ENCODE results near the gene VSIG10L2.

Gene VSIG10L2

DNA sequence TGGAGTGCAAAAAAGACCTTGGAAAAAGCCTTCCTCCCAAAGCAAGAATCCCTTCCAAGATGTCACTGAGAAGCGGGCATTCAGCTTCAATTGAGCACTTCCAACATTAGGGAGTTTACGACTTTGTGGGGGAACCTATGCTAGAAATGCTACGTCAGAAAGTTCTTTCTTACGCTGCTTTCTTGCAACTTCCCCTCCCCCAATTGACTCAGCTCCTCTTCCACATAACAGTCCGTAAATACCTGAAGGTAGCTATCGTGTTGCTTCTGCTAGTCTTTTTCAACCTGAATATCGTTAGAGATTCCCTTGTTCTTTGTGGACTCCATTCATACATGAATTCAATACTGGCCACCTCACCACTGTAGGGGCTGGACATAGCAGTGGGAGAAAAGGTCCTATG lies 47.0 kb downstream of the VSIG10L2 start:
- no peak for DNase-seq (ENCODE audit: low read depth)
- no peak overlapping the region for H3K4me3 ChIP-seq (ENCODE audit: low read depth, low read length)

GRCh38 chr11:125994509-125994908 lies 48.7 kb downstream of the VSIG10L2 start:
- no peak for DNase-seq (ENCODE audit: low read depth)

DNA sequence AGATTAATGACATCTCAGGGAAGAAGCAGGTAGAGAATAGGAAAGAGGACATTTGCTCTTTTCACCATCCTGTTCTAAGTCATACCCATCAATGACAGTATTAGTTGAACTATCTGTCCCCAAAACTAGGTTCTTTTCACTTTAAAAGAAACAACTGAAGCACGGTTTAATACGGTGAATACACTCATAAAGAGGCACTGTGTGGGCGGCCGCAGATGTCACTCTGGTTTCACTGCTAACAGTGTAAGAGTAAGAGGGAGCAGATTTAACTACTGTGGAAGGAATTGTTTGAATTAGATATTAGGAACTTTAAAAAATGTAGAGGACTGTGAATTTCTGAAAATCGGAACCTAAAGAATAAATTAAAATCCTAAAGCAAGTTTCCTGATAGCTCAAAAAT lies 49.5 kb downstream of the VSIG10L2 start:
- no peak for DNase-seq (ENCODE audit: low read depth)
- H3K4me3 ChIP-seq (ENCODE audit: low read depth, low read length): no peak overlapping the region

More at GRCh38 chr11:125994509-125994908, 48.7 kb downstream of the VSIG10L2 start:
- H3K4me3 ChIP-seq (ENCODE audit: low read depth, low read length): no peak overlapping the region

- H3K4me3 ChIP-seq (ENCODE audit: low read depth, low read length): no peak overlapping the region
- DNase-seq (ENCODE audit: low read depth): no peak
Observed at GRCh38 chr11:125998267-125998666, 52.4 kb downstream of the VSIG10L2 start.

- no peak overlapping the region for H3K4me3 ChIP-seq (ENCODE audit: low read depth, low read length)
- DNase-seq (ENCODE audit: low read depth): no peak
Observed at GRCh38 chr11:125999234-125999880, 53.5 kb downstream of the VSIG10L2 start.

GRCh38 chr11:126002181-126002580 lies 56.3 kb downstream of the VSIG10L2 start:
- no peak for DNase-seq (ENCODE audit: low read depth)
- H3K4me3 ChIP-seq (ENCODE audit: low read depth, low read length): no peak overlapping the region

All from skeletal muscle cell (primary cell).